Uterus (tissue), 2 donors: ENCODE data around the gene DDX31.

Source experiments
- POLR2A ChIP-seq, 2 donors: fragments of 450-650 bp; IDR thresholded peaks; one replicate each; pipeline ENCODE4 v1.6.1; 2016; ENCODE audit warnings: antibody characterized with exemption in 2 of 2, mild to moderate bottlenecking in 1 of 2, moderate library complexity in 1 of 2
- TF ChIP-seq, protein P1 (sequence below), 4 experiments: fragments of 200-600 bp in 2 of 4; fragments of 450-650 bp in 2 of 4; sonication (generic) in 2 of 4; IDR thresholded peaks; one replicate each; pipeline ENCODE4 v1.5.1; 2016 to 2019; ENCODE audit warnings: antibody characterized with exemption in 4 of 4, mild to moderate bottlenecking in 2 of 4, moderate library complexity in 1 of 4

DNA sequence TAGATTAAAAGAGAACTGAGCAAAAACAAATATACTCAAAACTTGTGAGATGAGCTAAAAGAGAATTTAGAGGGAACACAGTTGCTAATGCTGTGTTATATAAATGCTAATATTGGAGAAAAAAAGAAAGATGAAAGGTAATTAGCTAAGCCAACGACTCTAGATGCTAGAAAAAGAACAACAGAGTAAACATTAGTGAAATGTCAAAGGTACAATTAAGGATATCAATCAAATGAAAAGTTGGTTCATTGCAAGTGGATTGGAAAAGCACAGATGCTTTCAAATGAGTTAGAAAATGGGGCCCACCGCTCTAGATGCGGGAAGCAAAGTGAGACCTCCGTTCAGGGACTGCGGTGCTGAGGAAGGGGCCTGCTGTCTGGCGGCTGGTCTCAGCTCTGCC is 105.3 kb downstream of the DDX31 start:
- TF ChIP-seq, protein P1, sequence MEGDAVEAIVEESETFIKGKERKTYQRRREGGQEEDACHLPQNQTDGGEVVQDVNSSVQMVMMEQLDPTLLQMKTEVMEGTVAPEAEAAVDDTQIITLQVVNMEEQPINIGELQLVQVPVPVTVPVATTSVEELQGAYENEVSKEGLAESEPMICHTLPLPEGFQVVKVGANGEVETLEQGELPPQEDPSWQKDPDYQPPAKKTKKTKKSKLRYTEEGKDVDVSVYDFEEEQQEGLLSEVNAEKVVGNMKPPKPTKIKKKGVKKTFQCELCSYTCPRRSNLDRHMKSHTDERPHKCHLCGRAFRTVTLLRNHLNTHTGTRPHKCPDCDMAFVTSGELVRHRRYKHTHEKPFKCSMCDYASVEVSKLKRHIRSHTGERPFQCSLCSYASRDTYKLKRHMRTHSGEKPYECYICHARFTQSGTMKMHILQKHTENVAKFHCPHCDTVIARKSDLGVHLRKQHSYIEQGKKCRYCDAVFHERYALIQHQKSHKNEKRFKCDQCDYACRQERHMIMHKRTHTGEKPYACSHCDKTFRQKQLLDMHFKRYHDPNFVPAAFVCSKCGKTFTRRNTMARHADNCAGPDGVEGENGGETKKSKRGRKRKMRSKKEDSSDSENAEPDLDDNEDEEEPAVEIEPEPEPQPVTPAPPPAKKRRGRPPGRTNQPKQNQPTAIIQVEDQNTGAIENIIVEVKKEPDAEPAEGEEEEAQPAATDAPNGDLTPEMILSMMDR (IDR thresholded peaks at IDR 0.05), result no peak
- TF ChIP-seq POLR2A (IDR thresholded peaks at IDR 0.05), result no peak
